Cardiac muscle cell (in vitro differentiated cells and primary cell): ENCODE results near the gene FAM187B. TPM values are rescaled to one million over a fixed set of nuclear protein-coding genes. Genes with fewer than 3 reads are reported as not detected.
"Not testable (repeated sequence)": the region's sequence is repeated elsewhere in the genome, so short reads cannot be mapped to it uniquely, and the experiment has no call there.

Experiments used
- DNase-seq, 2 donors: peaks; one replicate each; pipeline versions ENCODE4 v3.0.0 to v3.0.0-alpha.2; 2010 to 2017; ENCODE audit warnings: low read depth in 1 of 2, low spot score in 1 of 2
- H3K27ac ChIP-seq: fragments of 200-600 bp; sonication (generic); 2 replicates; pipeline ENCODE4 v1.5.1; 2016
- H3K27me3 ChIP-seq: fragments of 200-600 bp; sonication (generic); 2 replicates; pipeline ENCODE4 v1.6.0; 2016; ENCODE audit warnings: control low read depth
- H3K36me3 ChIP-seq: fragments of 200-600 bp; sonication (generic); 2 replicates; pipeline ENCODE4 v1.5.1; 2016; ENCODE audit warnings: control low read depth
- H3K4me1 ChIP-seq: fragments of 200-600 bp; sonication (generic); 2 replicates; pipeline ENCODE4 v1.8.1; 2017; ENCODE audit warnings: low read depth, mild to moderate bottlenecking, mixed run types
- H3K4me3 ChIP-seq: fragments of 200-600 bp; sonication (generic); 2 replicates; pipeline ENCODE4 v1.5.1; 2016; ENCODE audit warnings: mild to moderate bottlenecking
- H3K9me3 ChIP-seq: fragments of 200-600 bp; sonication (generic); 2 replicates; pipeline ENCODE4 v1.5.1; 2017; ENCODE audit warnings: low read depth, mild to moderate bottlenecking, control low read depth
- polyA plus RNA-seq: library from polyadenylated mRNA; unstranded; fragments of >200 nt; fragmentation: Nextera tagmentation; extraction: Ambion mirVana; gene quantifications from 2 replicates; pipeline ENCODE4 v1.2.1, GENCODE V29; 2016
- total RNA-seq: library from RNA; depleted of rRNA; stranded (reverse); fragments of >200 nt; gene quantifications from 2 replicates; pipeline ENCODE4 v1.2.3, GENCODE V29; 2016
- TF ChIP-seq, protein P1 (sequence below): IDR thresholded peaks from 2 replicates; pipeline ENCODE4 v1.5.1; 2012; ENCODE audit warnings: low read depth, mild to moderate bottlenecking, low read length

The FAM187B gene
- total and polyA plus RNA-seq, 2 experiments from 2014 or later: not detected

DNA sequence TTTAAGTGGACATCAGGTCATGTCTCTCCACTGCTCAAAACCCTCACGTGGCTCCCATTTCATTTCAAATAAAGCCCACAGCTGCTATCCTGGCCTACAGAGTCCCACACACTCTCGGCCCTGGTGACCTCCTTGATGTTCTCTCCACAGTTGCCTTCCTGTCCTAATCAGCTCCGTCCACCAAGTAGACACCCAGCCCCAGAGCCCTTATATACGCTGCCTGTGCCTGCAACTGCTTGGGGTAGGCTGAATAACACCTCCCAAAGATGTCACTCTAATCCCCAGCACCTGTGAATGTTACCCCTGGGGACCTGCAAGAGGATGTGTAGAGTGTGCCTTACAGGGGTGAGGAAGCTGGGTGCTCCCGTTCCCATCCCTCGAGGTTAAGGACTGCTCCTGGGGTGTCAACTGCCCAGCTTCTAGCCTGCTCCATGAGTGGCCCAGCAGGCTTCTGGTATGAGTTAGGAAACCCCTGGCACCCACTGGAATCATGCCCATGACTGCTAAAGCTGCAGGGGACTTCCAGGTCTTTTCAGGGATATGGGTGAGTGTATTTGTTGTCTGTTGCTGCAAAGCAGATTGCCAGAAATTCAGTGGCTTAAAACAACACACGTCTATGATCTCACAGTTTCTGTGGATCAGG is 6.0 kb downstream of the FAM187B start:
- no peaks in the 10 kb centered on the region for H3K4me1 ChIP-seq
- no peak for DNase-seq
- no peak overlapping the region for H3K27ac ChIP-seq
- H3K36me3 ChIP-seq: no peaks in the 10 kb centered on the region
- no peaks in the 10 kb centered on the region for H3K9me3 ChIP-seq
- no peak overlapping the region for H3K4me3 ChIP-seq
- TF ChIP-seq, protein P1, sequence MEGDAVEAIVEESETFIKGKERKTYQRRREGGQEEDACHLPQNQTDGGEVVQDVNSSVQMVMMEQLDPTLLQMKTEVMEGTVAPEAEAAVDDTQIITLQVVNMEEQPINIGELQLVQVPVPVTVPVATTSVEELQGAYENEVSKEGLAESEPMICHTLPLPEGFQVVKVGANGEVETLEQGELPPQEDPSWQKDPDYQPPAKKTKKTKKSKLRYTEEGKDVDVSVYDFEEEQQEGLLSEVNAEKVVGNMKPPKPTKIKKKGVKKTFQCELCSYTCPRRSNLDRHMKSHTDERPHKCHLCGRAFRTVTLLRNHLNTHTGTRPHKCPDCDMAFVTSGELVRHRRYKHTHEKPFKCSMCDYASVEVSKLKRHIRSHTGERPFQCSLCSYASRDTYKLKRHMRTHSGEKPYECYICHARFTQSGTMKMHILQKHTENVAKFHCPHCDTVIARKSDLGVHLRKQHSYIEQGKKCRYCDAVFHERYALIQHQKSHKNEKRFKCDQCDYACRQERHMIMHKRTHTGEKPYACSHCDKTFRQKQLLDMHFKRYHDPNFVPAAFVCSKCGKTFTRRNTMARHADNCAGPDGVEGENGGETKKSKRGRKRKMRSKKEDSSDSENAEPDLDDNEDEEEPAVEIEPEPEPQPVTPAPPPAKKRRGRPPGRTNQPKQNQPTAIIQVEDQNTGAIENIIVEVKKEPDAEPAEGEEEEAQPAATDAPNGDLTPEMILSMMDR: no peak
- no peaks in the 10 kb centered on the region for H3K27me3 ChIP-seq

DNA sequence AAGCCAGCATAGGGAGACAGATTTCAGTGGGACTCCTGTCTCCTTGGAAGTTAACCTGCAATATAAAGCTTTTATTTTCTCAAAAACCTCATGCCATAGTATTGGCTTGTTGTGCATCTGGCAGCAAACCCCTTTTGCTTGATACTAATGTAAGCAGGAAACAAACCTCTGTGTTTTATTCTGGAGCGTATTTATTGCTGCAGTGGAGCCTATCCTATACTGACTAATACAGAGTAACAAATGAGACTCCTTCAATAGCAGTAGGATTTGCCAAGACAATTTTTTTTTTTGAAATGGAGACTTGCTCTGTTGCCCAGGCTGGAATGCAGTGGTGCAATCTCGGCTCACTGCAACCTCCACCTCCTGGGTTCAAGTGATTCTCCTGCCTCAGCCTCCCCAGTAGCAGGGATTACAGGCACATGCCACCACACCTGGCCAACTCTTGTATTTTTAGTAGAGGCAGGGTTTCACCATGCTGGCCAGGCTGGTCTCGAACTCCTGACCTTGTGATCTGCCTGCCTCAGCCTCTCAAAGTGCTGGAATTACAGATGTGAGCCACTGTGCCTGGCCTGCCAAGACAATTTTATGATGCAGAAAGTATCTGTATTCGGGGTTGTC is 7.5 kb downstream of the FAM187B start:
- not testable (repeated sequence) for H3K36me3 ChIP-seq, H3K4me1 ChIP-seq, H3K27me3 ChIP-seq, DNase-seq, H3K4me3 ChIP-seq, H3K9me3 ChIP-seq
- peak overlapping the region; percentile 43 for H3K27ac ChIP-seq

DNA sequence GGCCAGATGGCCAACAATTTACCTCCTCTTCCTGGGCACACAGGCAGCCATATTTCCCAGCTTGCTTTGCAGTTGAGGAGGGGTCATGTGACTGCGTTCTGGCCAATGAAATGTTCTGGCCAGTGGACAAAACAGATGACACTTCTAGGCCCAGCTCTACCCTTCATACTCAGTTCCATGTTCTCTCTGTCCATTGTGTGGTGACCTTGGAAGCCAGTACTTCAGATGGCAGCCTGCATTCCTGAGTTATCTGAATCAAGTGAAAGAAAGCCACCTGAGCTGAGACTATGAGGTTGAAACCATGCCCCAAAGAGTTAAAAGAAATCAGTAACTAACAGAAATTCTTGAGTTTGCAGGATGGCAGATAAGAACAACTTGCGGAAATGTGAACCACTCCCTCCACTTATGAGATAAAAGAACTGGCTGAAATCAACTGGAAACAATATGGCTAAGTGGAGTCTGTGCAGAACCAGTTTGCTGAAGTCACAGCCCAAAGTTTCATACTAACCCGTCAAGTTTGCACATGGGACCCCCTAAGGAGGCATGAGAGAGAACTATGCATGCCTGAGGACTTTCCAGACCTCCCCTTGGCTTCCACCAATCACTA is 8.1 kb downstream of the FAM187B start:
- no peaks in the 10 kb centered on the region for H3K4me1 ChIP-seq
- TF ChIP-seq, protein P1: no peak
- peak overlapping the region; percentile 43 for H3K27ac ChIP-seq
- H3K36me3 ChIP-seq: no peaks in the 10 kb centered on the region
- no peaks in the 10 kb centered on the region for H3K9me3 ChIP-seq
- peak; percentile 9 to 53 for DNase-seq
- no peak overlapping the region for H3K4me3 ChIP-seq
- H3K27me3 ChIP-seq: no peaks in the 10 kb centered on the region

DNA sequence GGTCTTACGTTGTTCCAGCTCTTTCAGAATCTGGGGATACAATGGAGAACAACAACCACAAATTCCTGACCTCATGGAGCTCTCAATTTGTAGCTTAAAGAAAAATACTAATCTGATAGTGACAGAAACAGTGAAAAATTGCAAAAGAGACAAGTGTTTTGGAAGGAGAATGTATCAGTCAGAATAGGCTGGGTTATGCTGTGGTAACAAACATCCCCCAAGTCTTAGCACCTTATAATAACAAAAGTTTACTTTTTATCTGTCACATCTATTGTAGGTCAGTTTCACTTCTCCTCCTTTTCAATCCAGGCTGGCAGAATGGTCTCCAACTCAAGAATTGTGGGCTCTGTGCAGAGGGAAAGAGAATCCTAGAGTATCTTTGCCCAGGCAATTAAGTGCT is 9.5 kb downstream of the FAM187B start:
- Histone ChIP-seq H3K27ac (no peak overlapping the region), H3K36me3 (no peaks in the 10 kb centered on the region), H3K27me3 (no peaks in the 10 kb centered on the region), H3K4me1 (no peaks in the 10 kb centered on the region), H3K9me3 (no peaks in the 10 kb centered on the region), H3K4me3 (no peak overlapping the region)
- TF ChIP-seq, protein P1: no peak
- no peak for DNase-seq

DNA sequence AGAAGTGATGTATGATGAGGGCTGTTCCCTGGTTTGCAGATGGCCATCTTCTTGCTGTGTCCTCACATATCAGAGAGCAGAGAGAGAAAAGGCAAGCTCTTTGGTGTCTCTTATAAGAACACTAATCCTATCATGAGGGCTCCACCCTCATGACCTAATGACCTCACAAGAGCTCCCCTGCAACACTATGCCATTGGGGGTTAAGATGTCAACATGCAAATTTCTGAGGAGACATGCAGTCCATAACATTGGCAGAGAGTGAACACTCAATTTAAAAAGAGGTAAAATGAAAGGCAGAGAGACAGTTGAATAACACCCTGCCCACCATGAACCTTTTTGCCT is 10.9 kb downstream of the FAM187B start:
- H3K36me3 ChIP-seq: no peaks in the 10 kb centered on the region

More for the DNA sequence above, 10.9 kb downstream of the FAM187B start:
- no peak for DNase-seq
- Histone ChIP-seq H3K9me3 (no peaks in the 10 kb centered on the region), H3K27me3 (no peaks in the 10 kb centered on the region), H3K4me3 (no peak overlapping the region), H3K4me1 (no peaks in the 10 kb centered on the region), H3K27ac (no peak overlapping the region)
- TF ChIP-seq, protein P1: no peak
